ENCODE results near the gene ERICH2. TPM values are rescaled to one million over a fixed set of nuclear protein-coding genes. Genes with fewer than 3 reads are reported as not detected.

ERICH2 gene
- total and polyA plus RNA-seq, 2 of the 13 experiments (the other 11 are each of a cell fraction or from before 2014, with no cell fraction given), result not detected

DNA sequence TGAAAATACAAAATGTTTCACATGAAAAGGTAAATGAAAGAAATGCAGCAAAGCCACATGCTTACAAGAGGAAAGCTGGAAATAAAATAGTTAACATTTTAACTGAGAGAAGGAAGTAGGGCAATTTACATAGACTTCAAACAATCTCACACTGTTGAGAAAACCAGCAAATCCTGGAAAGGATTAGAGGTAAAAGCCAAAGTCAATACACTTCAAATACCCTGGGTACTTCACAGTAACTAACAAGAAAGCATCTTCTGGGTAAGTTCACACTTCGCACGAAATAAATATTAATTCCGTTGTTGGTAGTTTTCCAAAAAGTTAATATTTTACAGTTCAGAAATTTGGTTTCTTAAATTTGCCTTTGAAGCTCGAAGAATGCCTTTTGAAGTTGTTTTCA, 3.5 kb upstream of the ERICH2 start (continued):
- TF ChIP-seq, protein P1, sequence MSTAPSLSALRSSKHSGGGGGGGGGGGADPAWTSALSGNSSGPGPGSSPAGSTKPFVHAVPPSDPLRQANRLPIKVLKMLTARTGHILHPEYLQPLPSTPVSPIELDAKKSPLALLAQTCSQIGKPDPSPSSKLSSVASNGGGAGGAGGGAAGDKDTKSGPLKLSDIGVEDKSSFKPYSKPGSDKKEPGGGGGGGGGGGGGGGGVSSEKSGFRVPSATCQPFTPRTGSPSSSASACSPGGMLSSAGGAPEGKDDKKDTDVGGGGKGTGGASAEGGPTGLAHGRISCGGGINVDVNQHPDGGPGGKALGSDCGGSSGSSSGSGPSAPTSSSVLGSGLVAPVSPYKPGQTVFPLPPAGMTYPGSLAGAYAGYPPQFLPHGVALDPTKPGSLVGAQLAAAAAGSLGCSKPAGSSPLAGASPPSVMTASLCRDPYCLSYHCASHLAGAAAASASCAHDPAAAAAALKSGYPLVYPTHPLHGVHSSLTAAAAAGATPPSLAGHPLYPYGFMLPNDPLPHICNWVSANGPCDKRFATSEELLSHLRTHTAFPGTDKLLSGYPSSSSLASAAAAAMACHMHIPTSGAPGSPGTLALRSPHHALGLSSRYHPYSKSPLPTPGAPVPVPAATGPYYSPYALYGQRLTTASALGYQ (CRISPR knock-in tag; IDR thresholded peaks at IDR 0.05), result peak; percentile 30; the same call in 1 of the 2 replicates
- TF ChIP-seq ZNF777 (CRISPR knock-in tag; IDR thresholded peaks at IDR 0.05), result 0 out of 2 replicates have a peak, but pooled peaks have one; percentile 10

DNA sequence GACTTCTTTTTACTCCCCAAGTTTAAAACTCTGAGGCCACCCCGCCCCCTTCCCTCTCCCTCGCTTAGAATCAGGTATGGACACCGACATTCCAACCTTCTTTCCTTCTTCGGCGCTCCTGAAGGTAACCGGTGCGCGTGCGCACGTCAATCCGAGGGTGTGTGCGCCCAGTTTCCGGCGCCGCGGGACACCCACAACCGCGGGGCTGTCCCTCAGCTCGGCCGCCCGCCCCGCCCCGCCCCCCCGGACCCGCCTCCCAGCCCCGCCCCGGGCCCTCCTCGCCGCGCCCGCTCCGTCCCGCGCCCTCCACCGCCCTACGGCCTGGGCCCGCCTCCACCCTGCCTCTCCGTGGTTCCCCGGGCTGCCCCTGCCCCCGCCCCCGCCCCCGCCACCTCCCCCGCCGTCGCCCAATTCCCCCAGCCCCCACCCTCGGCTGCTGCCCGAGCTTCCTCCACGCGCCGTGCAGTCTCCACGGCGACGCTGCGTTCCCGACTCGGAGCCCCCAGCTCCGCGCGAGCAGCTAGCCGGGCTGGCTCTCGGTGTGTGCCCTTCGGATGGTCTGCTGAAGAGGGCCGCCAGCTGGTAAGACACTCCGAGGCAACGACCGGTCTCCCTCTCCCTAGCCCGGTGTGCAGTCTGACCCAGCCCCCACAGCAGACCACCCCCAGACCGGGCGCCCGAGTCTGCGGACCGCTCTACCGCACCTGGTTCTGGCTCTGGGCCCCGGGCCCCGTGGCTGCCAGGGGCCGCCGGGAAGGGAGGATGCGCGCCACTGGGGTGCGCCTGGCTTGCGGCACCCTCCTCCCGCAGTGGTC, 635 bp downstream of the ERICH2 start:
- H3K9me3 ChIP-seq (ENCODE audit: low read length), result no peaks in the 10 kb centered on the region
- intact Hi-C loops (cut with micrococcal nuclease; ENCODE audit: unreplicated experiment), result loop anchor here (2.0 kb wide), 1 partner anchor 56 kb away; the partner anchor contains the start of gene SP5
- H3K36me3 ChIP-seq (replicated peaks in 1 of 2; ENCODE audit: control insufficient read depth in 1 of 2, insufficient read depth in 2 of 2, low read length in 2 of 2), result no peaks in the 10 kb centered on the region
- H3K27me3 ChIP-seq (ENCODE audit: control insufficient read depth in 1 of 2, insufficient read depth in 2 of 2, low read length in 2 of 2), result peaks cover 0 to 14% of the 10 kb centered on the region in 2 experiments; a peak in 2 of 5 replicates
- ChIA-PET POLR2A (interaction anchor here (1.0 to 2.2 kb wide), 6 partner anchors 18 to 315 kb away, joined by 3 to 10 read pairs (median 7); no protein-coding TSS in a partner anchor), CTCF (ENCODE audit: low intra/inter-chr PET ratio, low total read pairs) (no interaction called here)
- WGBS (ENCODE audit: low lambda C conversion rate), result 2% methylated on average over 42 of the region's 82 CpGs
- peak overlapping the region; percentile 85 for H2AFZ ChIP-seq (ENCODE audit: low read length)
- ATAC-seq (peak; percentile 95), FAIRE-seq (no peak), DNase-seq (ENCODE audit: low spot score) (peak; percentile 81)
- peak overlapping the region; percentile 79 for H3K9ac ChIP-seq (ENCODE audit: insufficient read depth, low read depth, low read length)
- peak overlapping the region; percentile 100 for H3K4me2 ChIP-seq (ENCODE audit: low read depth, low read length)
- H3K79me2 ChIP-seq (ENCODE audit: insufficient read depth, low read length), result no peaks in the 10 kb centered on the region
- H3K4me1 ChIP-seq (ENCODE audit: insufficient read depth, low read length), result peaks cover 24% of the 10 kb centered on the region
- H4K20me1 ChIP-seq (ENCODE audit: insufficient read depth, low read length), result no peaks in the 10 kb centered on the region
- H3K4me3 ChIP-seq (replicated peaks in 1 of 3; ENCODE audit: insufficient read depth in 1 of 3, low read depth in 2 of 3, low read length in 3 of 3), result peak overlapping the region; percentile 65 to 92 (median 87)
- peak overlapping the region; percentile 61 for H3K27ac ChIP-seq (ENCODE audit: extremely low read length, insufficient read depth, low read length)
- BruUV-seq (replicated peaks), result no TSS peak
- in situ Hi-C loops (cut with HindIII; ENCODE audit: extremely low pct_ligation_motif_present, low pct_unique_long_range_greater_than_20kb), result no loop called here
- TF ChIP-seq ZNF607 (CRISPR knock-in tag; IDR thresholded peaks at IDR 0.05; ENCODE audit: borderline replicate concordance) (peak; percentile 78; the same call in 1 of the 2 replicates), ZFP37 (CRISPR knock-in tag; IDR thresholded peaks at IDR 0.05; ENCODE audit: borderline replicate concordance) (no peak), UBTF (CRISPR knock-in tag; IDR thresholded peaks at IDR 0.05) (peak; percentile 95), ATF6 (CRISPR knock-in tag; conservative IDR thresholded peaks at IDR 0.05) (no peak), ZNF501 (CRISPR knock-in tag; IDR thresholded peaks at IDR 0.05) (peak; percentile 47; the same call in 1 of the 2 replicates), BATF2 (CRISPR knock-in tag; IDR thresholded peaks at IDR 0.05) (no peak), IRF9 (CRISPR knock-in tag; IDR thresholded peaks at IDR 0.05; ENCODE audit: borderline replicate concordance) (no peak), ZFP90 (CRISPR knock-in tag; IDR thresholded peaks at IDR 0.05; ENCODE audit: borderline replicate concordance) (peak; percentile 78), CBX2 (IDR thresholded peaks at IDR 0.05; ENCODE audit: low read depth, low read length) (no peak), CBX2 (CRISPR knock-in tag; IDR thresholded peaks at IDR 0.05; ENCODE audit: low read depth) (no peak; the same call in 1 of the 2 replicates)
